HG03565 (cell line): ENCODE measurements around the gene PCYT1A.
A peak's percentile ranks its signal among the peaks of the same experiment; 100 is the strongest.

Source experiments
- ATAC-seq: cut with Tn5 transposase; IDR thresholded peaks from one replicate; pipeline ENCODE4 v1.9.1; 2021; ENCODE audit warnings: mild to moderate bottlenecking, moderate library complexity; ENCODE audit not compliant: unreplicated experiment

PCYT1A gene

GRCh38 chr3:196238612-196239560, 48.6 kb downstream of the PCYT1A start:
- no peak for ATAC-seq

GRCh38 chr3:196237203-196237602, 50.3 kb downstream of the PCYT1A start:
- no peak for ATAC-seq

- no peak for ATAC-seq
Measured at GRCh38 chr3:196236223-196236622, 51.3 kb downstream of the PCYT1A start.

- ATAC-seq = no peak
Measured at GRCh38 chr3:196235452-196236122, 51.9 kb downstream of the PCYT1A start.

DNA sequence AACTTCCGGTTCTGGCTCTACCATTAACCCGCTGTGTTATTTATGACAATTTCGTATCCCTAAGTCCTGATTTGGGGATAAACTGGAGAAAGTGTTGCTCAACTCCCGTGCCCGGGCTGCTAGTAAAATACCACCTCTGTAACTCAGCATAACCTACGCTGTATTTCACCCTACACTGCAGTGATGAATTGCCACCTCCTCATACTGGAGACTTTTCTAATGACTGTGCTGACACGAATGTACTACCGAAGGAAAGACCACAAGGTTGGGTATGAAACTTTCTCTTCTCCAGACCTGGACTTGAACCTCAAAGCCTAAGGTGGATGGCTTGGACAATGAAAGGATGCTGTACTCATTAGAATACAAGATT, 54.7 kb downstream of the PCYT1A start:
- ATAC-seq = peak; percentile 8

- ATAC-seq = peak; percentile 50
Measured at GRCh38 chr3:196232154-196232881, 55.2 kb downstream of the PCYT1A start.

GRCh38 chr3:196227629-196228493, 59.7 kb downstream of the PCYT1A start:
- ATAC-seq = no peak

GRCh38 chr3:196227121-196227561, 60.4 kb downstream of the PCYT1A start:
- no peak for ATAC-seq

DNA sequence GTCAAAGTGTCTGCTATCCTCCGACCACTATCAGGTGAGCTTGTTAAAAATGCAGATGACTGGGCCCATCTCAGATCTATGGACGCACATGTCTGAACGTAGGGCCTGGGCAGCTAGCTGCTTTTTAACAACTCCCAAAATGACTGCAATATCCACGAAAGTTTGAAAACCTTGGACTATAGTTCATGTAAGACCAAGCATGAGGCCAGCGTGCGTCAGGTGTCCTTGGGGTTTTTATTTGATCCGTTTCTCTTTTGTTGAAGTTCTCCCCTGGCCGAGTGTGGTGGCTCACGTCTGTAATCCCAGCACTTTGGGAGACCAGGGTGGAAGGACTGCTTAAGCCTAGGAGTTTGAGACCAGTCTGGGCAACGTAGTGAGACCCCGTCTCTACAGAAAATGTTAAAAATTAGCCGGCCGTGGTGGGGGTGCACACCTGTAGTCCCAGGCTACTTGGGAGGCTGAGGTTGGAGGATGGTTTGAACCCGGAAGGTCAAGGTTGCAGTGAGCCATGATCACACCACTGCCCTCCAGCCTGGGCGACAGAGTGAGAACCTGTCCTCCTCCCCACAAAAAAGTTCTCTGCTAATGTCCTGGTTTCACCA, 61.7 kb downstream of the PCYT1A start:
- no peak for ATAC-seq

- no peak for ATAC-seq
Measured at GRCh38 chr3:196225086-196225485, 62.4 kb downstream of the PCYT1A start.

GRCh38 chr3:196222876-196223595, 64.5 kb downstream of the PCYT1A start:
- ATAC-seq = no peak

- no peak for ATAC-seq
Measured at GRCh38 chr3:196220991-196221390, 66.5 kb downstream of the PCYT1A start.

GRCh38 chr3:196220587-196220986, 66.9 kb downstream of the PCYT1A start:
- ATAC-seq = no peak

- ATAC-seq = no peak
Measured at GRCh38 chr3:196219970-196220311, 67.6 kb downstream of the PCYT1A start.

GRCh38 chr3:196219194-196219969, 68.1 kb downstream of the PCYT1A start:
- ATAC-seq = no peak

GRCh38 chr3:196218155-196218712, 69.3 kb downstream of the PCYT1A start:
- no peak for ATAC-seq

GRCh38 chr3:196217307-196218154, 70.0 kb downstream of the PCYT1A start:
- ATAC-seq = no peak
